GM21367 (cell line): ENCODE measurements around the gene CMYA5.

Experiments used
- ATAC-seq: cut with Tn5 transposase; IDR thresholded peaks from one replicate; pipeline ENCODE4 v1.9.1; 2021; ENCODE audit not compliant: unreplicated experiment

CMYA5 gene

GRCh38 chr5:79834098-79834753 is 144.6 kb downstream of the CMYA5 start:
- no peak for ATAC-seq

DNA sequence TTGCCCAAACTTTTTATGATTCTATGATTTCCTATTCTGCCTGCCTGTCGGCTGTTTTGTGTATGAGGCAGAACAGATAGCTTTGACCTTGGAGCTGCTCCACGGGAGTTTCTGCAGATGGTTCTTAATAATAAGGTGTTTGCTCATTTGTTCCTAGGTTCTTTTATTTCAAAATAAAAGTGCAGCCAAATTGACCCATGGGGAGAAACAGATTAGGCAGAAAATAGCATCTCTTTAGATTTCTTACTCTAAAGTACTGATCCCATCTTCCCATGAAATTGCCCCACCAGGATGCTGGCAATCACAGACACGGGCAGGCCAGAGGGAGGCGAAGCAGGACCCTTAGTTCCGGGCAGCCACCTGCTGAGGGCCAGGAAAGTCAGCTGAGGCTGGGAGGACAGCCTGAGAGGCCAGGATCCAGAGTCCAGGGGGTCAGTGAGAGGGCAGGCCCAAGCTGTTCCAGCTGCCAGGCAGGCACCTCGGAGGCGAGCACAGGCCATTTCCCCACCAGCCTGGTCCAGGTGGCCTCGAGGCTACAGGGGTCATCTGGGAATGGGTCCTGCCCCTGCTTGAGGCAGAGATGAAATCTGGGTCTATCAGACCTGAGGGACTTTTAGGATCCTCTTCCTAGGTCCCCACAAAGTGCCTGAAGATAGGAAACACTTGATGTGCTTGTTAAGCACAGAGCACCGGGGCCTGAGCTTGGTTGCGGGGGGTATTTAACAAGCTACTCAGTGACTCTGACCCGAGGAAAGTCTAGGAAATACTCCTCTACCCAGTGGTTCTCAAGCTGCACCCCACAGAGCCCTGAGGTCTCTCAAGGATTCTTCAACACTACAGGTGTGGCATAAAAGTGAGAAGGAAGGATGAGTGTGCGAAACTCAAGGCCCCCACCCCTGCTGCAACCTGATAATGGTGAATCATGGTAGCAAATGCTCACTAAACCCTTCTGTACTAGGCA is 145.4 kb downstream of the CMYA5 start:
- no peak for ATAC-seq

DNA sequence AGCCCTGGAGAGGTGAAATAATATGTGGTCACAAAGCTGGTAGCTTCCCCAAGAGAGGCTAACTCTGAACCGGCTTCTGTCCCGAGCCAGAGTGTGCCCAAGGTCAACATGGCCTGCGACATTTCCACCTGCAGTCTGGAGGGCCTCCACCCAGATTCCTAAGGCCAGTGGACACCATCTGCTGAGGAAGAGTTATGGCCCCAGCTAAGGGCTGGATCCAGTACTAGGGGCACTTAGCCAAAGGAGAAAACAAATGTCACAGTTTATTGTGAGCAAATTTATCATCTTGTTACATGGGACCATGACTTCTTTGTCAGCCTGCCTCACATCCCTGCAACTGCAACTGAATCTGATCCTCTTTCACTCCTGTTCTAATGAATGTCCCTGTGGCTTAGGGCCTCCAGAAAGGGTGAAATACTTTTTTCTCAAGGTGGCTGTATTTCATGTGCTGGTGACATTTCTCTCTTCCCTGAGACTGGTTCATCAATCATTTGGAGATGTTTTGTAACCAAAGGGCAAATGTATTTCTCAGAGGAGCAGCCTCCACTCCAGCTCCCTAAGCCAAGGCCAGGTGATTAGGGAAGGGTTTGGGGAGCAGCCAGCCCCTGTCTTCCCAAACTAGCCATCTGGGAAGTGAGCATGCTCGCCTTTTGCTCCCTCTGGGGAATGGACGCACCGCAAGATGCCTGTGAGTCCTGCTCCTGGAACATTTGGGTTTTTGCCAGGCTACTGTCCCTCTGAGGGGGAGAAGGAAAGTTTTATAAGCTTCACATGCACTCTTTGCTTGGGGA is 148.3 kb downstream of the CMYA5 start:
- no peak for ATAC-seq

DNA sequence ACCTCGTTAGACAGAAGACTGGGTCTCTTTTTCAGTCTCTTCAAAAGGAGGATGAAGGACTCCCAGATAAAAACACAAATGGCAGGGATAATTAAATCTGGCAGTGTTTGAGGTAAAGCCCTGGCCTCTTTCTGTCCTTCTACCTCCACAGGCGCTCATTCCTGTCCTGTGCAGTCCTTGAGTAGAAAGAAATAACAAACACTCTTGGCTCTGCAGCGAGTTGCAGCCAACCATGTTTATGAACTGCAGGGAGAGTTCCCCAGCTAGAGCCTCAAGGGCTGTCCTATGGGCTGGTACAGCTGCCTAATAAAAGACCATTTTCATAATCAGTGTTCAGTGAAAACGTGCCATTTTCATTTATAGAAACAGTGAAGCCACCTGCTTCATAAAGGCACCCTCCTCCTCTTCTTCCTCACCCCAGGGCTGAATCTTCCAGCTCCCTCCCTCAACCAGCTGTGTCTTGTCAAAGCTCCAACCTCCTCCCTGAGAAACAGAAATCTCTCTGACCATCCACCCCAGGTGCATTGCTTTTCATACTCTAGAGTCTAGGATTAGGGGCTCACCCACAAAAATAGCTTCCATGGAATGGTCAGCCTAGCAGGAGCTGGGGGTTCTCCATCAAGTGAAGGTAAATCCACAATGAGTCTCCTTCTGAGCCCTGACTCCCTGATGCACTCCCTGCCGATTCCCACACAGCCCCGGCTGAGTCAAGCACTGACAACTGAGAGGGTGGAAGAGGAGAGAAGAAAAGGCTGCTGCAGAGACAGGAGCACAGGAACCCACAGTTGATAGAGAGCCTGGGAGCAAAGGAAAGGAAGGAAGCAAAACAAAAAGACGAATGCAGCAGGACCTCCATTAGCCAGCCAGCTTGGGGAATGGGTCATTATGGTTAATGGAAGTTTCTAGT is 150.7 kb downstream of the CMYA5 start:
- ATAC-seq: no peak

GRCh38 chr5:79841172-79841571 is 151.5 kb downstream of the CMYA5 start:
- no peak for ATAC-seq

- no peak for ATAC-seq
Measured at GRCh38 chr5:79842006-79842881, 152.6 kb downstream of the CMYA5 start.

DNA sequence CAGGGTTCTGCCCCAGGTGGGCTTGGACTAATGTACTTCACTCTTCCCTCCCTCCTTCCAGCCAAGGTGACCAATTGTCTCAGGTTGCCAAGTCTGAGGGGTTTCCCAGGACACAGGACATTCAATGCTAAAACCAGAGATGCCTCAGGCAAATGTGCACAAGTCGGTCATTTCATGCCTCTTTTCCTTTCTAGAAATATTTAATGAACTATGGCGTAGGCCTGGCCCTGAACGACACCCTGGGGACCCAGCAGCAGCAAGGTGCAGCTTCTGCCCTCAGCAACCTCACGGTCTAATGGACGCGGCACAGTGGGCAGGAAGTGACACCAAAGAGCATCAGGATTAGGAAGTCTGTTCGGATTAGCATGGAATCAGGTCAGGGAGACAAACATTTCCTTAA is 153.4 kb downstream of the CMYA5 start:
- no peak for ATAC-seq

DNA sequence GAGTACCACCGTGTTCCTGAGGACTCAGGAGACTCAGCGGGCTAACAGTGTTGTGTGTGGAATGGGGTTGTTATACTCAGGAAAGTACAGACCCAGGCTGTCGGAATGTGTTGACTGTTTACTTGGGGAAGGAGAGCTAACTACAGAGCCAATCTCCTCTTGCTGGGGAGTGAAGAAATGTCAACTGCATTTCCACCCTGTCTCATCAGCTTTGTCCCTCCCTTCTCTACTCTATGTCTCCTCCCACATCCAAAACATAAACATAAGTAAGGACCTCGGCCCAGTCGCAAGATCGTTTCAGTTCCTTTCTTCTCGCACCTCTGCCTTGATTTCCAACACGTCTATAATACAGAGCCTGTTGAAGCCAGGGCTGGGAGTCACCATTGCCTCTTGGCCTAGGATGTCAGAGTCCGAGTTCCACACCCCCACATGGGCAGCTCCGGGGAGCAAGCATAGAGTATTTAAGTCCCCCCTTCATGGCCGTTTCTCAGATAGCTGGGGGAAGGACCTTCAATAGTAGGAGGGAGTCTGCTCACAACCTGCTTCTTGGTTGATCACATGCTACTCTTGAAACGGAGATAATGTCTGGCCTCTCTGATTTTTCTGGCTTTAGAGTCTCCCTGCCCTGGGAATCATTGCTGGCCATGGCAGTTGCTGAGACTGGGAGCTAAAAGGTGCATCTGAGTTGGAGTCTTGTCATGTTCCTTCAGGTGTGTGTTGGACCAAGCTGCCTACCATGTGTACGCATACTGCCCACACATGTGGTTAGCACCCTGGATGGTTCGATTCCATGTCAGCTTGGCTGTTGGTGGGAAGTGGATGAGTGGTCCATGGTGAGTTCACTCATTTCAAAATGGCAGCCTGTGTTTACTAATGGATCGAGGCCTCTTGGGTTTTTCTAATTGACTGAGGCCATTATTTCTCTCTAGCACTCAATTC is 154.1 kb downstream of the CMYA5 start:
- no peak for ATAC-seq

GRCh38 chr5:79844571-79844970 is 154.9 kb downstream of the CMYA5 start:
- ATAC-seq: no peak

- no peak for ATAC-seq
Measured at GRCh38 chr5:79845448-79846197, 156.0 kb downstream of the CMYA5 start.

DNA sequence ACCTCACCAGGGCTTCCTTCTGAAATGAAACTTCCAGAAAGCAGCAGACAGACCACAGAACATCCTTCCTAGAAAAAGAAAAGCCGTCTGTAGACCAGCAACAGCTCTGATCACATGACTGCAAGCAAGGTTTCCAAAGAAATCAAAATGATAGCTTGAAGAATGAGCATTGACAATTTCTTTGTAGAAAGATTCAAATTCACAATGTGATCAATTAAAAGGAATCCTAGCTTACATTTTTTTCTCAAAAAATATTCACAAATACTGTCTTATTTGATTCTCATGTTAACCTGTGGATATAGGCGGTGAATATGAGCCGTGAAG is 156.5 kb downstream of the CMYA5 start:
- ATAC-seq: no peak

DNA sequence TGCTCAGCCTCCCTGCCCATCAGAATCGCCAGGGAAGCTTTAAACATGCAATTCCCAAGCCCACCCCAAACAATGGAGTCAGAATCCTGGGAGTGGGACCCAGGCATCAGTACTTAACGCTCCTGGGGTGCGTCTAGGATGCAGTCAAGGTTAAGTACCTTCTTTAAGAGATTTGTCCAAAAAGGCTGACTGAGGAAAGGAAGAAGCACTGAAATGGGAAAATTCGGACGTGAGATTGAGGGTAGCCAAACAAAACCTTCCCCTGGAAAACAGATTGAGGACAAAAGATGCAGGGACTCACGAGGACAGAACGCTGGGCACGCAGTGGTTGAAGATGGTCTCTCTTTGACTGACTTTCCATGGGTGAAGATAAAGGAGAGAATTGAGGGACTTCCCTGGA is 157.9 kb downstream of the CMYA5 start:
- no peak for ATAC-seq

- ATAC-seq: no peak
Measured at GRCh38 chr5:79849061-79849460, 159.4 kb downstream of the CMYA5 start.
